Measurements from ENCODE around the gene SMURF2. TPM values are rescaled to one million over a fixed set of nuclear protein-coding genes. Genes with fewer than 3 reads are reported as not detected.
"Not testable (repeated sequence)": the region's sequence is repeated elsewhere in the genome, so short reads cannot be mapped to it uniquely, and the experiment has no call there.

SMURF2 gene
- total RNA-seq, 1 donor: 90.5 TPM

DNA sequence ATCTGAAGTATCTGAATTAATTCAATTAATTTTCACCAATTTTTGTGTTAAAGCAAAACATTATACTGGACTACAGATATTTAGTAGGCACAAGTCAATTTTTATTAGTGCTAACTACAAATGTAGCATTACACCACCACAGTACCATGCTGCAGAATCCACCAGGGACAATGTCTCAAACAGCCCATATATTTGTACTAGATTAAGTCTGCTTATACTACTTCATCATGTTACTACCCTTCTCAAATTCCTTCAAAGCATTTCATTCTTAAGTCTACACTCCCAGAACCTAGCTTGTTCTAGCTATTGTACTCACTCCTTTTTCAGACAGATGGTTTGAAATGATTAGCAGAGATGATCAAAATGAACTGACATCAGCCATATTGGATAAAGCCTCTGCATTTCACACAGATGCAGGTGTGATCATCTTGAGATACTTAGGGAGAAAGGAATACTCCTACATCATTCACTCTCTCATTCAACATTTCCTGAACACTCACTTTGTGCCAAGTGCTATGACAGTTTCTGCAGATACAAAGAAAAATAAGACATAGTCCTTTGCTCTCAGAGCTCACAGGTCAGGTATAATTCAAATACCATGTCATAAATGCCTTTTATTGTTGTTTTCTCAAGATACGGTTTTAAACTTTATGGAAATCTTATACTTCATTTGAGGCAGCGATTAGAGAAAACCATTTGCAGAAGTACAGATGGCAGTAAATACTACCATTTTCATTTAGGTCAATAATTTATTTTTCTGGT, 47.7 kb downstream of the SMURF2 start:
- H3K27ac ChIP-seq (ENCODE audit: low read depth, low read length): peak overlapping the region; percentile 57
- H2AFZ ChIP-seq (ENCODE audit: low read length): no peak overlapping the region
- H3K27me3 ChIP-seq (ENCODE audit: insufficient read depth, low read length): no peaks in the 10 kb centered on the region
- H3K4me3 ChIP-seq (ENCODE audit: insufficient read depth, low read length): peak overlapping the region; percentile 6
- H3K36me3 ChIP-seq (ENCODE audit: insufficient read depth, low read length): no peaks in the 10 kb centered on the region
- H3K4me1 ChIP-seq (ENCODE audit: insufficient read depth, low read length): peaks cover 64% of the 10 kb centered on the region
- H4K20me1 ChIP-seq (ENCODE audit: insufficient read depth, low read length): peaks cover 74% of the 10 kb centered on the region
- peaks cover 95% of the 10 kb centered on the region for H3K79me2 ChIP-seq (ENCODE audit: insufficient read depth, low read length)
- TF ChIP-seq, protein P1, sequence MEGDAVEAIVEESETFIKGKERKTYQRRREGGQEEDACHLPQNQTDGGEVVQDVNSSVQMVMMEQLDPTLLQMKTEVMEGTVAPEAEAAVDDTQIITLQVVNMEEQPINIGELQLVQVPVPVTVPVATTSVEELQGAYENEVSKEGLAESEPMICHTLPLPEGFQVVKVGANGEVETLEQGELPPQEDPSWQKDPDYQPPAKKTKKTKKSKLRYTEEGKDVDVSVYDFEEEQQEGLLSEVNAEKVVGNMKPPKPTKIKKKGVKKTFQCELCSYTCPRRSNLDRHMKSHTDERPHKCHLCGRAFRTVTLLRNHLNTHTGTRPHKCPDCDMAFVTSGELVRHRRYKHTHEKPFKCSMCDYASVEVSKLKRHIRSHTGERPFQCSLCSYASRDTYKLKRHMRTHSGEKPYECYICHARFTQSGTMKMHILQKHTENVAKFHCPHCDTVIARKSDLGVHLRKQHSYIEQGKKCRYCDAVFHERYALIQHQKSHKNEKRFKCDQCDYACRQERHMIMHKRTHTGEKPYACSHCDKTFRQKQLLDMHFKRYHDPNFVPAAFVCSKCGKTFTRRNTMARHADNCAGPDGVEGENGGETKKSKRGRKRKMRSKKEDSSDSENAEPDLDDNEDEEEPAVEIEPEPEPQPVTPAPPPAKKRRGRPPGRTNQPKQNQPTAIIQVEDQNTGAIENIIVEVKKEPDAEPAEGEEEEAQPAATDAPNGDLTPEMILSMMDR (IDR thresholded peaks at IDR 0.05; ENCODE audit: extremely low read depth, low read depth, low read length): no peak
- peak overlapping the region; percentile 52 for H3K4me2 ChIP-seq (ENCODE audit: insufficient read depth, low read length)
- no peaks in the 10 kb centered on the region for H3K9me3 ChIP-seq (ENCODE audit: low read depth, low read length)
- no peak for DNase-seq (ENCODE audit: insufficient read length, low spot score, missing footprints)

GRCh38 chr17:64611369-64611768, 50.7 kb downstream of the SMURF2 start:
- Histone ChIP-seq H2AFZ (ENCODE audit: low read length) (no peak overlapping the region), H3K9me3 (ENCODE audit: low read depth, low read length) (no peaks in the 10 kb centered on the region), H3K27me3 (ENCODE audit: insufficient read depth, low read length) (no peaks in the 10 kb centered on the region), H3K4me3 (ENCODE audit: insufficient read depth, low read length) (no peak overlapping the region), H4K20me1 (ENCODE audit: insufficient read depth, low read length) (peaks cover 67% of the 10 kb centered on the region), H3K27ac (ENCODE audit: low read depth, low read length) (peak overlapping the region; percentile 34), H3K36me3 (ENCODE audit: insufficient read depth, low read length) (no peaks in the 10 kb centered on the region), H3K4me2 (ENCODE audit: insufficient read depth, low read length) (no peak overlapping the region), H3K4me1 (ENCODE audit: insufficient read depth, low read length) (peaks cover 54% of the 10 kb centered on the region), H3K79me2 (ENCODE audit: insufficient read depth, low read length) (peaks cover 93% of the 10 kb centered on the region)
- TF ChIP-seq, protein P1 (IDR thresholded peaks at IDR 0.05; ENCODE audit: extremely low read depth, low read depth, low read length): no peak
- DNase-seq (ENCODE audit: insufficient read length, low spot score, missing footprints): no peak

DNA sequence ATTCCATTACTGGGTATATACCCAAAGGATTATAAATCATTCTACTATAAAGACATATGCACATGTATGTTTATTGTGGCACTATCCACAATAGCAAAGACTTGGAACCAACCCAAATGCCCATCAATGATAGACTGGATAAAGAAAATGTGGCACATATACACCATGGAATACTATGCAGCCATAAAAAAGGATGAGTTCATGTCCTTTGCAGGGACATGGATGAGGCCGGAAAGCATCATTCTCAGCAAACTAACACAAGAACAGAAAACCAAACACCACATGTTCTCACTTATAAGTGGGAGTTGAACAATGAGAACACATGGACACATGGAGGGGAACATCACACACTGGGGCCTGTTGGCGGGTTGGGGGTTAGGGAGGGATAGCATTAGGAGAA, 51.9 kb downstream of the SMURF2 start:
- not testable (repeated sequence) for H3K27ac ChIP-seq (ENCODE audit: low read depth, low read length); H3K27me3 ChIP-seq (ENCODE audit: insufficient read depth, low read length); H3K4me2 ChIP-seq (ENCODE audit: insufficient read depth, low read length); DNase-seq (ENCODE audit: insufficient read length, low spot score, missing footprints); H3K36me3 ChIP-seq (ENCODE audit: insufficient read depth, low read length); H3K4me3 ChIP-seq (ENCODE audit: insufficient read depth, low read length); H3K9me3 ChIP-seq (ENCODE audit: low read depth, low read length); H2AFZ ChIP-seq (ENCODE audit: low read length)
- Histone ChIP-seq H3K79me2 (ENCODE audit: insufficient read depth, low read length) (peaks cover 93% of the 10 kb centered on the region), H4K20me1 (ENCODE audit: insufficient read depth, low read length) (peaks cover 66% of the 10 kb centered on the region), H3K4me1 (ENCODE audit: insufficient read depth, low read length) (peaks cover 49% of the 10 kb centered on the region)

DNA sequence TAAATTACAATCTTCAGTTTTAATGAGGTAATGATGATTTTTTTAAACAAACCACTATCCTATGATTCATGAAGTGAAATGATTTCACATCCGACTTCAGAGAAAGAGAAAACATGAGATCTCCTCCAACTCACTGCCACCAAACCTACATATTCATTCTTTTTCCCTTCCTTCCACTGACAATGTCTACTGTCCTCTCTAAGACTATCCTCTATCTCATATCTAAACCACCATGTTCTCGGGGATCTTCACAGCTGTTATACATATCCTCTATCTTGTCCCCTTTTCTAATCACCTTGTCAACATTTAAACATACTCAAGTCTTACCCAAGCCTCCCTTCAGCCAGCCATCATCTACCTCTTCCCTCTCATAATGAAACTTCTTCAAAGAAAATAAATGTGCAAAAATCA, 53.5 kb downstream of the SMURF2 start:
- Histone ChIP-seq H3K4me3 (ENCODE audit: insufficient read depth, low read length) (no peak overlapping the region), H3K9me3 (ENCODE audit: low read depth, low read length) (no peaks in the 10 kb centered on the region), H2AFZ (ENCODE audit: low read length) (no peak overlapping the region), H3K79me2 (ENCODE audit: insufficient read depth, low read length) (peaks cover 94% of the 10 kb centered on the region), H3K4me1 (ENCODE audit: insufficient read depth, low read length) (peaks cover 42% of the 10 kb centered on the region), H4K20me1 (ENCODE audit: insufficient read depth, low read length) (peaks cover 68% of the 10 kb centered on the region), H3K27me3 (ENCODE audit: insufficient read depth, low read length) (no peaks in the 10 kb centered on the region), H3K4me2 (ENCODE audit: insufficient read depth, low read length) (peak overlapping the region; percentile 56), H3K27ac (ENCODE audit: low read depth, low read length) (peak overlapping the region; percentile 63), H3K36me3 (ENCODE audit: insufficient read depth, low read length) (peaks cover 5% of the 10 kb centered on the region)
- DNase-seq (ENCODE audit: insufficient read length, low spot score, missing footprints): no peak
- TF ChIP-seq, protein P1 (IDR thresholded peaks at IDR 0.05; ENCODE audit: extremely low read depth, low read depth, low read length): no peak
